Measurements from ENCODE around the gene MSMP.

- TF ChIP-seq, protein P1, sequence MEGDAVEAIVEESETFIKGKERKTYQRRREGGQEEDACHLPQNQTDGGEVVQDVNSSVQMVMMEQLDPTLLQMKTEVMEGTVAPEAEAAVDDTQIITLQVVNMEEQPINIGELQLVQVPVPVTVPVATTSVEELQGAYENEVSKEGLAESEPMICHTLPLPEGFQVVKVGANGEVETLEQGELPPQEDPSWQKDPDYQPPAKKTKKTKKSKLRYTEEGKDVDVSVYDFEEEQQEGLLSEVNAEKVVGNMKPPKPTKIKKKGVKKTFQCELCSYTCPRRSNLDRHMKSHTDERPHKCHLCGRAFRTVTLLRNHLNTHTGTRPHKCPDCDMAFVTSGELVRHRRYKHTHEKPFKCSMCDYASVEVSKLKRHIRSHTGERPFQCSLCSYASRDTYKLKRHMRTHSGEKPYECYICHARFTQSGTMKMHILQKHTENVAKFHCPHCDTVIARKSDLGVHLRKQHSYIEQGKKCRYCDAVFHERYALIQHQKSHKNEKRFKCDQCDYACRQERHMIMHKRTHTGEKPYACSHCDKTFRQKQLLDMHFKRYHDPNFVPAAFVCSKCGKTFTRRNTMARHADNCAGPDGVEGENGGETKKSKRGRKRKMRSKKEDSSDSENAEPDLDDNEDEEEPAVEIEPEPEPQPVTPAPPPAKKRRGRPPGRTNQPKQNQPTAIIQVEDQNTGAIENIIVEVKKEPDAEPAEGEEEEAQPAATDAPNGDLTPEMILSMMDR (conservative IDR thresholded peaks at IDR 0.05; ENCODE audit: low read depth, low read length) = no peak
- TF ChIP-seq EZH2 (IDR thresholded peaks at IDR 0.05; ENCODE audit: borderline replicate concordance, low read depth, low read length, poor library complexity, severe bottlenecking) = no peak
Measured at GRCh38 chr9:35759795-35760194, 5.7 kb upstream of the MSMP start.

Measured in A673 (cell line).